H1 (cell line): ENCODE measurements around the gene PLCB4. TPM values are rescaled to one million over a fixed set of nuclear protein-coding genes. Genes with fewer than 3 reads are reported as not detected.

Source experiments
- EP300 ChIP-seq, 2 experiments: IDR thresholded peaks; 1 replicate in 1 of 2; 2 replicates in 1 of 2; pipeline ENCODE4 v1.6.1; 2011 to 2012; ENCODE audit warnings: low read depth in 2 of 2, low read length in 2 of 2, mild to moderate bottlenecking in 2 of 2, borderline replicate concordance in 1 of 2, inconsistent platforms in 1 of 2, moderate library complexity in 1 of 2
- MAFK ChIP-seq: IDR thresholded peaks from 2 replicates; pipeline ENCODE4 v1.6.1; 2012; ENCODE audit warnings: low read depth, mild to moderate bottlenecking, improper control_type of control experiment, low read length
- polyA plus RNA-seq, 7 experiments: library from polyadenylated mRNA; depleted of rRNA in 3 of 7; stranded (reverse) in 5 of 7; unstranded in 2 of 7; fragments of >200 nt in 5 of 7; fragments of 200-250 nt in 2 of 7; gene quantifications; 1 replicate in 5 of 7; 2 replicates in 1 of 7; 4 replicates in 1 of 7; pipeline versions ENCODE4 v1.2.1 to v1.2.3, GENCODE V29; 2011 to 2013; ENCODE audit warnings: missing spikeins in 2 of 7, mixed read lengths in 2 of 7
- total RNA-seq: library from RNA; stranded (reverse); fragmentation: NEBNext Ultra II Directional; extraction: Animal tissue kit (Norgen Biotek cat#: 25700); gene quantifications from 2 replicates; pipeline ENCODE4 v1.2.1, GENCODE V29; 2021

The PLCB4 gene
- total and polyA plus RNA-seq, 2 of the 8 experiments (the other 6 are each of a cell fraction or from before 2014, with no cell fraction given), result 3.2 to 14.1 TPM

- TF ChIP-seq EP300 (IDR thresholded peaks at IDR 0.05; ENCODE audit: borderline replicate concordance in 1 of 2, low read depth in 2 of 2, low read length in 2 of 2) (no peak), MAFK (no peak)
- TF ChIP-seq, all 59 proteins: peak for 0
Observed at GRCh38 chr20:9143926-9144325, 75.0 kb downstream of the PLCB4 start (continued).
